BE2C (cell line): ENCODE measurements around the gene MPI.

ENCODE experiments used
- DNase-seq: peaks from one replicate; pipeline ENCODE4 v3.0.0-alpha.2; 2020
- H3K27me3 ChIP-seq: fragments of 250-450 bp; sonication (Bioruptor Pico); 2 replicates; pipeline ENCODE4 v1.5.1; 2020; ENCODE audit warnings: mild to moderate bottlenecking
- H3K36me3 ChIP-seq: fragments of 250-450 bp; sonication (Bioruptor Pico); 2 replicates; pipeline ENCODE4 v1.5.1; 2020; ENCODE audit warnings: mild to moderate bottlenecking
- H3K4me1 ChIP-seq: fragments of 250-450 bp; sonication (Bioruptor Pico); 2 replicates; pipeline ENCODE4 v1.5.1; 2020
- H3K4me3 ChIP-seq: 2 replicates; pipeline ENCODE4 v1.5.1; 2011; ENCODE audit warnings: low read depth, low read length
- H3K9me3 ChIP-seq: fragments of 250-450 bp; sonication (Bioruptor Pico); 2 replicates; pipeline ENCODE4 v1.5.1; 2020
- TF ChIP-seq, protein P1 (sequence below): IDR thresholded peaks from 2 replicates; pipeline ENCODE4 v1.5.1; 2012; ENCODE audit warnings: mild to moderate bottlenecking, low read depth, low read length

The MPI gene

GRCh38 chr15:74858369-74858740 lies 31.5 kb upstream of the MPI start:
- peaks cover 6% of the 10 kb centered on the region; the same call in 1 of the 2 replicates for H3K36me3 ChIP-seq
- DNase-seq = no peak
- no peaks in the 10 kb centered on the region for H3K27me3 ChIP-seq
- H3K4me1 ChIP-seq = peaks cover 5% of the 10 kb centered on the region
- no peak overlapping the region for H3K4me3 ChIP-seq
- TF ChIP-seq, protein P1, sequence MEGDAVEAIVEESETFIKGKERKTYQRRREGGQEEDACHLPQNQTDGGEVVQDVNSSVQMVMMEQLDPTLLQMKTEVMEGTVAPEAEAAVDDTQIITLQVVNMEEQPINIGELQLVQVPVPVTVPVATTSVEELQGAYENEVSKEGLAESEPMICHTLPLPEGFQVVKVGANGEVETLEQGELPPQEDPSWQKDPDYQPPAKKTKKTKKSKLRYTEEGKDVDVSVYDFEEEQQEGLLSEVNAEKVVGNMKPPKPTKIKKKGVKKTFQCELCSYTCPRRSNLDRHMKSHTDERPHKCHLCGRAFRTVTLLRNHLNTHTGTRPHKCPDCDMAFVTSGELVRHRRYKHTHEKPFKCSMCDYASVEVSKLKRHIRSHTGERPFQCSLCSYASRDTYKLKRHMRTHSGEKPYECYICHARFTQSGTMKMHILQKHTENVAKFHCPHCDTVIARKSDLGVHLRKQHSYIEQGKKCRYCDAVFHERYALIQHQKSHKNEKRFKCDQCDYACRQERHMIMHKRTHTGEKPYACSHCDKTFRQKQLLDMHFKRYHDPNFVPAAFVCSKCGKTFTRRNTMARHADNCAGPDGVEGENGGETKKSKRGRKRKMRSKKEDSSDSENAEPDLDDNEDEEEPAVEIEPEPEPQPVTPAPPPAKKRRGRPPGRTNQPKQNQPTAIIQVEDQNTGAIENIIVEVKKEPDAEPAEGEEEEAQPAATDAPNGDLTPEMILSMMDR = no peak
- H3K9me3 ChIP-seq = no peaks in the 10 kb centered on the region

GRCh38 chr15:74863239-74864056 lies 26.4 kb upstream of the MPI start:
- Histone ChIP-seq H3K9me3 (no peaks in the 10 kb centered on the region), H3K4me3 (no peak overlapping the region), H3K27me3 (no peaks in the 10 kb centered on the region), H3K4me1 (no peaks in the 10 kb centered on the region), H3K36me3 (peaks cover 7% of the 10 kb centered on the region)
- no peak for DNase-seq
- TF ChIP-seq, protein P1 = no peak

GRCh38 chr15:74864296-74864695 lies 25.5 kb upstream of the MPI start:
- no peak overlapping the region for H3K4me3 ChIP-seq
- no peak for DNase-seq
- no peaks in the 10 kb centered on the region for H3K4me1 ChIP-seq
- H3K36me3 ChIP-seq = peaks cover 11% of the 10 kb centered on the region
- H3K27me3 ChIP-seq = no peaks in the 10 kb centered on the region
- no peaks in the 10 kb centered on the region for H3K9me3 ChIP-seq
- TF ChIP-seq, protein P1 = no peak

GRCh38 chr15:74865316-74865715 lies 24.5 kb upstream of the MPI start:
- Histone ChIP-seq H3K36me3 (peaks cover 15% of the 10 kb centered on the region), H3K4me1 (no peaks in the 10 kb centered on the region), H3K4me3 (no peak overlapping the region), H3K27me3 (no peaks in the 10 kb centered on the region), H3K9me3 (no peaks in the 10 kb centered on the region)
- DNase-seq = no peak
- TF ChIP-seq, protein P1 = no peak

GRCh38 chr15:74866090-74866489 lies 23.8 kb upstream of the MPI start:
- TF ChIP-seq, protein P1 = no peak
- no peak for DNase-seq
- Histone ChIP-seq H3K9me3 (no peaks in the 10 kb centered on the region), H3K36me3 (peaks cover 15% of the 10 kb centered on the region), H3K27me3 (no peaks in the 10 kb centered on the region), H3K4me1 (no peaks in the 10 kb centered on the region), H3K4me3 (no peak overlapping the region)

- DNase-seq = no peak
- TF ChIP-seq, protein P1 = no peak
- Histone ChIP-seq H3K4me1 (no peaks in the 10 kb centered on the region; the same call in 1 of the 2 replicates), H3K27me3 (no peaks in the 10 kb centered on the region), H3K4me3 (no peak overlapping the region), H3K36me3 (peaks cover 15% of the 10 kb centered on the region), H3K9me3 (no peaks in the 10 kb centered on the region)
These were observed 22.3 kb upstream of the MPI start for GRCh38 chr15:74867466-74868038.
